UCSD-AML1 (cell line): Measurements from ENCODE around the gene RACK1.

ENCODE experiments used
- DNase-seq: peaks from one replicate; lab custom pipeline; 2025; ENCODE audit not compliant: unreplicated experiment; lab: John Stamatoyannopoulos, UW

The RACK1 gene

GRCh38 chr5:181198905-181199519 is 44.7 kb downstream of the RACK1 start:
- no peak for DNase-seq

DNA sequence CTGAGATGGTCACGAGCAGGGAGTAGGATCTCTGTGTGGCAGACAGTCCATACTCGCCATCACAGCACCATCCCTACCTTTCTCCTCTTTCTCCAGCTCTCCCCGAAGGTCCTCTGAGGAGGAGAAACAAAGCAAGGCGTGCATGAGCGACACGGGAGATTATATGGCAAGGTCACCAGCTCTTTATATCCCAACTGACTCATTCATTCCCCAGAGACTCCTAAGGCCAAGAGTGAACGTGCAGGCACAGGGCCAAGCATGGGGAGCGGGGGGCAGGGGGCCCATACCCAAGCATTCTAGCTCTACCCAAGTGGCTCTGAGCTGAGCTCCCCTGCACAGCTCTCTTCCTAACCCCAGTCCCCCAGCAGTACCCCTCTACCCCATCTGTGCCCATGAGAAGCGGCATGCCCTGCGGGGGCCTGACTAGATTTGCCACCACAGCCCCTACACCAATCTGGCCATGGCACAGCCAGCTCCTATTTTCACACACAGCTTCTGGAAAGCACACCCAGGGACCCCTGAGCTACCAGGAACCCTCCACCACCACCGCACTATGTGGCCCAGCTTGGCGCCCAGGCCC is 45.5 kb downstream of the RACK1 start:
- no peak for DNase-seq

DNA sequence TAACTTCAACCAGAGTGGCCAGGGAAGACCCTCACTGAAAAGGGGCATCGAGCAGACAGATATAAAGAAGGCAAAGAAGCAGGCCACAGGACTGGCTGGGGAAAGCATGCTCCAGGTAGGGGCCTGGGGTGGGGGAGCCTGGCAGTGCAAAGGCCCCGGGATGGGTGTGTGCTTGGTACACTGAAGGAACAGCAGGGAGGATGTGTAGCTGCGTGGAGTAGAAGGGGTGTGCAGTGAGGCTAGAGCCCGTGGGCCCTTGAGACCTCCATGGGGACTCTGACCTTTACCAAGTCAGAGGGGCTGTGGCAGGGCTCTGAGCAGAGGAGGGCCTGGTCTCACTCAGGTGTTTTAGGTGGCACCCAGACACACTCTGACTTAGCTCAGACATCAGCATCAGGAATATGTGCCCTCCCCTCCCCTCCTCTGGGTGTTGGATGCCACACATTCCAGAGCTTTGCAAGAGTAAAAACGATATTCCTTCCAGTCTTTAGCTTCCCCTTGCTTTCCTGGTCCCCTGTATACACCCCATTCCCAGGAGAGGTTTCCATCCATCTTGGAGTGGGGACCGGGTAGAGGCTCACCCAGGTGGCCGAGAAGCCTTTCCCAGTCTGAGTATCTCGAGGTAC is 46.3 kb downstream of the RACK1 start:
- no peak for DNase-seq

DNA sequence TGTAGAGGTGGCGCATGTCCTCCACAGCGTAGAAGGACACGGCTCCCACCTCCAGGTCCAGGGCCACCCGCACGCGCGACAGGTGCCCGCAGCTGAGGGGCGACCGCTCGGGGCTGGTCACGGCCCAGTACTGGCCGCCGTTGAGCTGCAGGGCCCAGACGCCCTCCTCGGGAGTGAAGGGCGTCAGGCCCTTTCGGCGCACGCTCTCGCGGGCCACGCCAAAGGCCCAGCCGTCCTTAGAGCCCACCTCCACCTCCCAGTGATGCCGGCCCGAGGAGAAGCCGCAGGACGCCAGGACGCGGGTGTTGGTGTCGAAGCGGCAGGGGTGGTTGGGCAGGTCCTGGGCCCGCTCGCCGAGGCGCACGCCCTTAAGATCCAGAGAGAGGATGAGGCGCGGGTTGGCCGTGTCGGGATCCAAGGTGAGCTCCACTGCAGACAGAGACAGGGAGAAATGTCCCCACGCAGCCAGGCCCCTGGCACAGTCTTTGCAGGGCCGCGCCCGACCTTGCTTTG is 48.4 kb downstream of the RACK1 start:
- no peak for DNase-seq

DNA sequence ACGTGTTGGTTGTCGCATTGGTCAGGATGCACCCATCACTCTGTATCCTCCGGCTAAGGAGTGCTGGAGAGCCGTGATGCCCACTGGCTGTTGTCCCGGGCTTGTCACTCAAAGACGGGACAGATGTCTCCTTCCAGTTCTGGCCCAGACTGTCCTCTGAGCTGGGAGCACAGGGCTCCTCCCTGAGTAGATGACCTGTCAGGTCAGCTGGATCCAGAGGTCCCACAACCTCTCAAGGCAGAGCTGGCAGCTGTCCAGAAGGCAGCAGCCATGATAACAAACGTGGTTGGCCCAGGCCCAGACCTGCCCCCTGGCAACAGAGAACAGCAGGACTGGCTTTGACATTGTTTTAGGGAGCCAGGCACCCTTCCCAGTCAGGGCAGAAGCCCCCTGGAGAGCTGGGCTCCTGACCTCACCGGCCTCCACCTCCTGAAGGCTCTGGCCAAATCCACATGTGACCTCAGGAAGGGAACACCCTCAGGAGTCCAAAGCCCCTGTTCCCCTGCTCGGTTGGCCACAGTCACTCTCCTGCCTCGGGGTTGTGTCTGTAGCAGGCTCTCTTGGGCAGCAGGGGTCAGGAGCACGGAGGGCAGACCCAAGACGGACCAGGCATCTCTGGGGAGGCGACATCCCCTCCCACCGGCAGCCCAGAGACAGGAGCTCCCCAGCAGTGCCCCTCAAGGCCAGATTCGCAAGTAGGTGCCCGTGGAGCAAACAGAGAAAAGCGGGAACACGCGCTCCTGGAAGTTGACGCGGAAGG is 49.0 kb downstream of the RACK1 start:
- no peak for DNase-seq

GRCh38 chr5:181193656-181194055 is 50.0 kb downstream of the RACK1 start:
- no peak for DNase-seq

DNA sequence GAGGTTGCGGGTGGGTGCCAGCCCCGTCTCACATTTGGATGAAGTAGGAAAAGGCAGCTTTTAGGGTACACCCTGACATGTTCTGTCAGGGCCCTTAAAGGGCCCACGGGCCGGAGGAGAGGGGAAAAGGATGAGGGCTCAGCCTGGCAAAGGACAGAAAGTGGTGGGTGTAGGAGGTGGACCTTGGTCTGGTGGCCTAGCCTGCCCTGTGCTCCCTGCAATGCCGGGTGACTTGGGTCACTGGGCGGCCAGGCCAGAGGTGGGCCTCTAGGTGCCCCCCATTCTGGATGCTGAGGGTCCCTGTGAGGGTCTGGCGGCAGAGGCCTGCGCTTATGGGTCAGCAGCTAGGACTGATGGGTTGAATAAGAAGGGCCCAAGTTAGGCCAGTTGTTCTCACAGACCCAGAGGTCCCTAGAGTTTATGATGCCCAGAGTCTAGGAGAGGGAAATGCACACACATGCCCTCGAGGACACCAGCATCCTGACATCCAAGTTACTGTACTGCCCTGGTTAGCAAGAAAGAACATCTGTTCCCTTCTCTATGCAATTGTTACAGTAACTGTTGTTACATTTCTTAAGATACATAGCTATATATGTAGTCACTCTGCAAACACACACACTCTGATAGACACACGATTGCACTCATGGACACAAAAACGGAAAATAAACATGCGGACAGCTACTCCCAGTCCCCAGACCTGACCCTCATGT is 51.2 kb downstream of the RACK1 start:
- DNase-seq = no peak

- DNase-seq = no peak
These were observed 52.0 kb downstream of the RACK1 start for GRCh38 chr5:181191526-181192336.

DNA sequence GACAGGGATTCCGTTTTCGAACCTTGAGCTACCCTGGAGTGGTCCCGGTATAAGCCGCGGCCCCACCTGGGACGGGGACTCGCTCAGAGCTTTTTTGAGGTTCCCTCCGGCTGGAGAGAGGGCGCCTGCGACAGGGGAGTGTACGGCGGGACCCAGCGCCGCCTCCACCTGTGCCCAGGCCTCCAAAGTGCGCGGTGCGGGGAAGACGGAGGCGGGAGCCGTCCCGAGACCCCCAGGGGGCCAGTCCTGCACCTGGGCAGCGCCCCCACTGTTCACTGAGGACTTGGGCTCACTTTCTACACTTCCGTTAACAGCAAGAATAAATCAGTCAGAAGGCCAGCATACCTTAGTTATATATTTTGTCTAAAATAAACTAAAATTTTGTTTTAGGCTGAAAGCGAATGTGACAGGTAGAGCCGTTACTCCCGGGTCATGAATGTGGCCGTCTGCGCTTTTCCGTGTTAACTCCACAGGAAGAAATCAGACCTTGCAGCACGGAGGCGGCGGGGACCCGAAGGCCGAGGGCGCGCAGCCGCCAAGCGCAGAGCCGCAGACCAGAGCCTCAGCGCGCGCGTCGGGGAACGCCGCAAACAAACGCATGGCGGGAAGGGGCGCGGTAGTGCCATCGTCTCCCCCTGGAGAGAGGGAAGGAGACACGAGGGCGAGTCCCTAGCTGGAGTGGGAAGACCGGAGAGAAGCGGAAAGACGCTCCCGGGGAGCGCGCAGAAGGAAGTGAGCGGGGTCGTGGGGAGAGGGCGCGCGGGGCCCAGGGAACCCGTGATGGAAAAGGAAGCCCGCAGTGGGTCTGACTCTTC is 52.8 kb downstream of the RACK1 start:
- no peak for DNase-seq

- DNase-seq = no peak
These were observed 53.6 kb downstream of the RACK1 start for GRCh38 chr5:181189962-181190710.

- DNase-seq = no peak
These were observed 54.2 kb downstream of the RACK1 start for GRCh38 chr5:181189363-181189961.

GRCh38 chr5:181188700-181189362 is 54.9 kb downstream of the RACK1 start:
- DNase-seq = no peak

DNA sequence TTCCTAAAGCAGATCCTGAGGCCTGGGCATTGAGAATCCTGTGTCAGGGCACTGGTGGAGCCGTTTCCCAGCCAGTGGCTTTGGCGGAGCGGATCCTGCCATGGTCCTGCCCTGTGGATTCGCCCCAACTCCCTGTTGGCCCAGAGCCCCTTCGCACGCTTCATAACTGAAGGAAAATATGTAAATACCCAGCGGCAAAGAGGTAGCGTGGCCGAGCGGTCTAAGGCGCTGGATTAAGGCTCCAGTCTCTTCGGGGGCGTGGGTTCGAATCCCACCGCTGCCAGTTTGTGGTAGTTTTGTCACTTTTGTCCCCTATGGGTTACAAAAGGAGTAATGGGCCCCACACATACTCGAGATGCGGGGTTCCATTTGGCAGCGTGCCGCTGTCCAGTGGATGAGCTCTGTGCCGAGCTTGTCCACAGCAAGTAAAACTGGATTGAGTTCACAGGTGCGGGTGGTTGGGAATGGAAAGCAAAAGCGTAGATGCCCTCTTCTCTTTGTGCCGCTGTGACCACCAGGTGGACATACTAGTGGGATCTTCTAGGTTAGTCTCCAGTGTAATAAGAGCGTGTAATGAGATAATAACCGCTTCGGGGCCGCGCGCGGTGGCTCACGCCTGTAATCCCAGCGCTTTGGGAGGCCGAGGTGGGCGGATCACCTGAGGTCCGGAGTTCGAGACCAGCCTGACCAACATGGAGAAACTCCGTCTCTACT is 56.0 kb downstream of the RACK1 start:
- DNase-seq = no peak

GRCh38 chr5:181186986-181187499 is 56.7 kb downstream of the RACK1 start:
- DNase-seq = no peak
